ENCODE data around the gene CKAP5.

- no peak for TF ChIP-seq CTCF (conservative IDR thresholded peaks at IDR 0.05; ENCODE audit: low read depth in 2 of 2)
- no peak for TF ChIP-seq EZH2phosphoT487 (IDR thresholded peaks at IDR 0.05; ENCODE audit: unreplicated experiment)
- no peak for TF ChIP-seq NANOG (IDR thresholded peaks at IDR 0.05; ENCODE audit: borderline replicate concordance)
- TF ChIP-seq POLR2AphosphoS5 (IDR thresholded peaks at IDR 0.05; ENCODE audit: low read depth), result no peak
- no peak for TF ChIP-seq EZH2 (IDR thresholded peaks at IDR 0.05; ENCODE audit: low read depth, unreplicated experiment)
- TF ChIP-seq CREB1 (CRISPR knock-in tag; IDR thresholded peaks at IDR 0.05; ENCODE audit: low read depth), result no peak
- TF ChIP-seq JUNB (IDR thresholded peaks at IDR 0.05; ENCODE audit: unreplicated experiment), result no peak
Measured at GRCh38 chr11:46850829-46851380, 4.8 kb upstream of the CKAP5 start.

All from GM23338 (cell line).